CD14-positive monocyte (primary cell): Measurements from ENCODE around the gene SH2B2. TPM values are rescaled to one million over a fixed set of nuclear protein-coding genes. Genes with fewer than 3 reads are reported as not detected.

Experiments used
- DNase-seq, 3 donors: peaks; one replicate each; pipeline ENCODE4 v3.0.0-alpha.2; 2011 to 2022
- H2AFZ ChIP-seq: 2 replicates; pipeline ENCODE4 v1.6.0; 2012; ENCODE audit warnings: mild to moderate bottlenecking, low read depth, low read length, inconsistent platforms; ENCODE audit not compliant: insufficient read depth, poor library complexity, severe bottlenecking
- H3K27ac ChIP-seq, 2 donors: 1 replicate in 1 of 2; 2 replicates in 1 of 2; pipeline ENCODE4 v1.5.1; 2012 to 2013; ENCODE audit warnings: low read length in 2 of 2, control low read depth in 1 of 2, inconsistent platforms in 1 of 2, low read depth in 1 of 2, mild to moderate bottlenecking in 1 of 2
- H3K27me3 ChIP-seq, 2 donors: one replicate each; pipeline versions ENCODE4 v1.6.0 to v1.6.1; 2011 to 2013; ENCODE audit warnings: low read length in 2 of 2; ENCODE audit not compliant: control insufficient read depth in 2 of 2, insufficient read depth in 2 of 2
- H3K36me3 ChIP-seq, 2 donors: replicated peaks in 1 of 2; 1 replicate in 1 of 2; 2 replicates in 1 of 2; pipeline versions ENCODE4 v1.5.1 to v1.6.1; 2012 to 2013; ENCODE audit warnings: low read length in 2 of 2, control low read depth in 1 of 2, inconsistent platforms in 1 of 2, mild to moderate bottlenecking in 1 of 2; ENCODE audit not compliant: insufficient read depth in 2 of 2, control insufficient read depth in 1 of 2
- H3K4me1 ChIP-seq, 2 donors: 1 replicate in 1 of 2; 2 replicates in 1 of 2; pipeline versions ENCODE4 v1.5.1 to v1.6.1; 2012 to 2013; ENCODE audit warnings: low read length in 2 of 2, control low read depth in 1 of 2, inconsistent platforms in 1 of 2, mild to moderate bottlenecking in 1 of 2, moderate library complexity in 1 of 2; ENCODE audit not compliant: insufficient read depth in 2 of 2, control insufficient read depth in 1 of 2
- H3K4me2 ChIP-seq: replicated peaks from 2 replicates; pipeline ENCODE3; 2012; ENCODE audit warnings: low read length, moderate library complexity, mild to moderate bottlenecking; ENCODE audit not compliant: poor library complexity, severe bottlenecking; ENCODE audit errors: extremely low read depth
- H3K4me3 ChIP-seq, 3 experiments: fragments of 200-600 bp in 1 of 3; sonication (generic) in 1 of 3; replicated peaks in 1 of 3; 1 replicate in 2 of 3; 2 replicates in 1 of 3; pipeline ENCODE4 v1.5.1; 2011 to 2013; ENCODE audit warnings: low read length in 3 of 3, mild to moderate bottlenecking in 3 of 3, control low read depth in 2 of 3, low read depth in 2 of 3, inconsistent platforms in 1 of 3, moderate library complexity in 1 of 3
- H3K79me2 ChIP-seq: 2 replicates; pipeline ENCODE4 v1.6.0; 2012; ENCODE audit warnings: mild to moderate bottlenecking, control low read depth, inconsistent platforms, low read length, moderate library complexity; ENCODE audit not compliant: insufficient read depth
- H3K9ac ChIP-seq: 2 replicates; pipeline ENCODE4 v1.6.0; 2017; ENCODE audit warnings: low read length, mild to moderate bottlenecking; ENCODE audit not compliant: insufficient read depth, poor library complexity, severe bottlenecking
- H3K9me3 ChIP-seq, 2 donors: replicated peaks in 1 of 2; 1 replicate in 1 of 2; 2 replicates in 1 of 2; pipeline versions ENCODE4 v1.5.1 to v1.6.1; 2012 to 2013; ENCODE audit warnings: low read length in 2 of 2, control low read depth in 1 of 2; ENCODE audit not compliant: control insufficient read depth in 1 of 2, insufficient read depth in 1 of 2
- H4K20me1 ChIP-seq: 2 replicates; pipeline ENCODE4 v1.6.0; 2012; ENCODE audit warnings: mild to moderate bottlenecking, low read length, control low read depth, moderate library complexity; ENCODE audit not compliant: insufficient read depth
- H3K27ac Mint-ChIP-seq, 7 donors: one replicate each; pipeline ENCODE4 v1.8.0; 2020; ENCODE audit warnings: mild to moderate bottlenecking in 7 of 7, mixed read lengths in 7 of 7, moderate library complexity in 6 of 7, inconsistent platforms in 2 of 7
- H3K27me3 Mint-ChIP-seq, 3 donors: one replicate each; pipeline ENCODE4 v1.8.0; 2021 to 2022; ENCODE audit warnings: low read depth in 3 of 3, mild to moderate bottlenecking in 3 of 3, mixed read lengths in 3 of 3, moderate library complexity in 3 of 3, inconsistent platforms in 1 of 3
- H3K36me3 Mint-ChIP-seq, 2 donors: one replicate each; pipeline ENCODE4 v1.8.0; 2020; ENCODE audit warnings: mixed read lengths in 2 of 2, inconsistent platforms in 1 of 2, mild to moderate bottlenecking in 1 of 2
- H3K4me1 Mint-ChIP-seq: one replicate; pipeline ENCODE4 v1.8.0; 2020; ENCODE audit warnings: mild to moderate bottlenecking, mixed read lengths
- H3K4me3 Mint-ChIP-seq, 2 donors: one replicate each; pipeline ENCODE4 v1.8.0; 2020; ENCODE audit warnings: mild to moderate bottlenecking in 2 of 2, mixed read lengths in 2 of 2, moderate library complexity in 1 of 2
- H3K9me3 Mint-ChIP-seq, 7 donors: one replicate each; pipeline ENCODE4 v1.8.0; 2020 to 2022; ENCODE audit warnings: mixed read lengths in 7 of 7, mild to moderate bottlenecking in 6 of 7, moderate library complexity in 6 of 7, inconsistent platforms in 2 of 7
- WGBS: methylation state at CpG from one replicate; pipeline ENCODE4 v1.1.5; 2013; ENCODE audit warnings: missing lambda C conversion rate; ENCODE audit not compliant: insufficient coverage; 5-methylcytosine and 5-hydroxymethylcytosine counted together
- intact Hi-C, 2 donors: fragments of 100-400 bp; cut with micrococcal nuclease; formaldehyde crosslinking; loops; one replicate each; pipeline versions ENCODE4 v1.15.0 to v1.15.1; 2023
- polyA plus RNA-seq, 3 donors: library from polyadenylated mRNA; depleted of rRNA in 1 of 3; unstranded in 2 of 3; stranded (reverse) in 1 of 3; fragments of 300-500 nt in 2 of 3; fragments of >200 nt in 1 of 3; fragmentation: Illumina TruSeq in 2 of 3; gene quantifications; 1 replicate in 2 of 3; 2 replicates in 1 of 3; pipeline ENCODE4 v1.2.3, GENCODE V29; 2012 to 2021
- TF ChIP-seq, protein P1 (sequence below): fragments of 200-600 bp; IDR thresholded peaks from one replicate; pipeline ENCODE4 v1.8.0; 2022; ENCODE audit warnings: antibody characterized with exemption, mild to moderate bottlenecking

SH2B2 gene
- polyA plus RNA-seq, 3 donors, result 3.8 to 26.3 (median 4.7) TPM

DNA sequence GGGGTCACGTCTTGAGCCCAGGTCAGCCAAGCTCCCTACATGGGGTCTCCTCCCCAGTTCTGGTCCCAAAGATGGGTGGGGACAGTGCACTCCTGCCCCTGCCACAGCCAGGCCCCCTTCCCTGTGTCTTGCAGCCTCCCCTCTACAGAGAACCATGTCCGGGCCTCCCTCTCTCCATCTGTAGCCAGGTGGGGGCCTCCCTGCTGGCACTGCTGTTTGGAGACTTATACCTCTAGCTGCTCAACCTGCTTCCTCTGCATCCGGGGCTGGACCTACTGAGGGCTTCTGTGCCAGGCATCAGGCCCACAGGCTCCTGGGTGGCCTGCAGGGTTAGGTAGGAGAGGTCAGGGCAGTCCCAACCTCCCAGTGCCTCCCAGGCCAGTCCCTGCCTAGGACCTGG lies 7.9 kb downstream of the SH2B2 start:
- no peak overlapping the region for H3K4me3 Mint-ChIP-seq
- Histone ChIP-seq H3K9ac (peak overlapping the region; percentile 18), H3K4me3 (no peak overlapping the region), H3K36me3 (peaks cover 0 to 7% of the 10 kb centered on the region in 2 donors), H3K4me2 (no peak overlapping the region), H4K20me1 (peaks cover 96% of the 10 kb centered on the region), H3K27me3 (no peaks in the 10 kb centered on the region), H3K4me1 (peaks cover 6 to 7% of the 10 kb centered on the region in 2 donors), H2AFZ (no peak overlapping the region), H3K9me3 (no peaks in the 10 kb centered on the region), H3K27ac (no peak overlapping the region), H3K79me2 (peaks cover 9% of the 10 kb centered on the region)
- intact Hi-C loops, result no loop called here
- peaks cover 20 to 23% of the 10 kb centered on the region in 2 donors for H3K36me3 Mint-ChIP-seq
- H3K4me1 Mint-ChIP-seq, result peaks cover 20% of the 10 kb centered on the region
- H3K9me3 Mint-ChIP-seq, result peaks cover 0 to 1% (median 0%) of the 10 kb centered on the region in 7 donors
- TF ChIP-seq, protein P1, sequence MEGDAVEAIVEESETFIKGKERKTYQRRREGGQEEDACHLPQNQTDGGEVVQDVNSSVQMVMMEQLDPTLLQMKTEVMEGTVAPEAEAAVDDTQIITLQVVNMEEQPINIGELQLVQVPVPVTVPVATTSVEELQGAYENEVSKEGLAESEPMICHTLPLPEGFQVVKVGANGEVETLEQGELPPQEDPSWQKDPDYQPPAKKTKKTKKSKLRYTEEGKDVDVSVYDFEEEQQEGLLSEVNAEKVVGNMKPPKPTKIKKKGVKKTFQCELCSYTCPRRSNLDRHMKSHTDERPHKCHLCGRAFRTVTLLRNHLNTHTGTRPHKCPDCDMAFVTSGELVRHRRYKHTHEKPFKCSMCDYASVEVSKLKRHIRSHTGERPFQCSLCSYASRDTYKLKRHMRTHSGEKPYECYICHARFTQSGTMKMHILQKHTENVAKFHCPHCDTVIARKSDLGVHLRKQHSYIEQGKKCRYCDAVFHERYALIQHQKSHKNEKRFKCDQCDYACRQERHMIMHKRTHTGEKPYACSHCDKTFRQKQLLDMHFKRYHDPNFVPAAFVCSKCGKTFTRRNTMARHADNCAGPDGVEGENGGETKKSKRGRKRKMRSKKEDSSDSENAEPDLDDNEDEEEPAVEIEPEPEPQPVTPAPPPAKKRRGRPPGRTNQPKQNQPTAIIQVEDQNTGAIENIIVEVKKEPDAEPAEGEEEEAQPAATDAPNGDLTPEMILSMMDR, result no peak
- H3K27me3 Mint-ChIP-seq, result no peaks in the 10 kb centered on the region
- 100% methylated on average over 1 of the region's 3 CpGs for WGBS
- DNase-seq, result no peak
- no peak overlapping the region for H3K27ac Mint-ChIP-seq

DNA sequence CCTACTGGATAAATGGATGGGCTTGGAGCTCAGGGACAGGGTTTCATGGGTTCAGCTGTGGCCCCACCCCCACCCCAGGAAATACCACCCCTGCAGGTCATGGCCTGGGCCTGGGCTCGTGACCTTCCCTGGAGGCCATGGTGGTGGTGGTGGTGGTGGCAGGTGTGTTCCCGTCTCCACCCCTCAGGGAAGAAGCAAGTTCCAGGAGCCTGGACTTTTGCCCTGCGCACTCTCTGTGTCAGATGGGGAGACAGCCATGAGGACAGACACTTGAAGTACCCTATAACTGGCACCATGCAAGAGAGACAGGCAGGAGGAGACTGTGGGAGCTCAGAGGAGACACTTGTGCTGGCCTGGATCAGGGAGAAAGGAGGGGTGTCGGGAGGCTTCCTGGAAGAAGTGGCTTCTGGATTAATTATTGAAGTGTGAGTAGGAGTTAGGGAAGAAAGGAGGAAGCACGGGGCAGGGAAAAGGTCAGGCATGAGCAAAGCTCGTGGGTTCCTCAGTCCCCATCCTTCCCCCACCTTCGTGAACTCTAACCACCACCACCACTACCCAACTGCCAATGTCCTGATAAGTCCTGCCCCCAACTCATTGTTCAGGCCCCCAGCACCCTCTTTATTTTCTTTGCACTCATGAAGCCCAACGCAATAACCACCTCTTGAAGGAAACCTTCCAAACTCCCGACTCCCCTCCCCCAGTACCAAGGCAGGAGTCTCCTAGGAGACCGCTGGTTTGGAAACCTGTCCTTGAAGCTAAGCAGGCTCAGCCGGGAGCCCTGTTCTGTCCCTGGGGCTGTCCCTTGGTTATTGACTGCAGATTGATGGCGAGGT lies 8.9 kb downstream of the SH2B2 start:
- H3K27ac ChIP-seq, result no peak overlapping the region
- no peaks in the 10 kb centered on the region for H3K27me3 ChIP-seq
- TF ChIP-seq, protein P1, result no peak
- Mint-ChIP-seq H3K27me3 (peaks cover 0 to 1% (median 0%) of the 10 kb centered on the region in 3 donors), H3K4me1 (peaks cover 23% of the 10 kb centered on the region), H3K36me3 (peaks cover 20 to 22% of the 10 kb centered on the region in 2 donors), H3K27ac (no peak overlapping the region), H3K9me3 (peaks cover 0 to 1% (median 0%) of the 10 kb centered on the region in 7 donors), H3K4me3 (no peak overlapping the region)
- intact Hi-C loops, result no loop called here
- WGBS, result 69% methylated on average over 7 of the region's 12 CpGs
- peaks cover 0 to 7% of the 10 kb centered on the region in 2 donors for H3K36me3 ChIP-seq
- no peak overlapping the region for H2AFZ ChIP-seq
- H3K9me3 ChIP-seq, result no peaks in the 10 kb centered on the region
- no peak overlapping the region for H3K9ac ChIP-seq
- peaks cover 96% of the 10 kb centered on the region for H4K20me1 ChIP-seq
- peaks cover 7% of the 10 kb centered on the region for H3K79me2 ChIP-seq
- no peak overlapping the region for H3K4me2 ChIP-seq
- H3K4me1 ChIP-seq, result peaks cover 9 to 11% of the 10 kb centered on the region in 2 donors
- no peak overlapping the region for H3K4me3 ChIP-seq
- DNase-seq, result no peak
